Endothelial cell (in vitro differentiated cells): ENCODE data around the gene BAZ2B. TPM values are rescaled to one million over a fixed set of nuclear protein-coding genes. Genes with fewer than 3 reads are reported as not detected.

Experiments
- DNase-seq: peaks from one replicate; pipeline ENCODE4 v3.0.0; 2021; ENCODE audit warnings: low spot score
- H3K27ac Mint-ChIP-seq: one replicate; pipeline ENCODE4 v1.8.0; 2021; ENCODE audit warnings: mixed read lengths, inconsistent platforms; ENCODE audit not compliant: unreplicated experiment
- H3K27me3 Mint-ChIP-seq: one replicate; pipeline ENCODE4 v1.8.0; 2021; ENCODE audit warnings: mild to moderate bottlenecking, moderate library complexity, mixed read lengths, inconsistent platforms; ENCODE audit not compliant: unreplicated experiment
- H3K36me3 Mint-ChIP-seq: one replicate; pipeline ENCODE4 v1.8.0; 2021; ENCODE audit warnings: mild to moderate bottlenecking, low read depth, mixed read lengths, inconsistent platforms; ENCODE audit not compliant: unreplicated experiment
- H3K4me1 Mint-ChIP-seq: one replicate; pipeline ENCODE4 v1.8.0; 2021; ENCODE audit warnings: mild to moderate bottlenecking, mixed read lengths, inconsistent platforms; ENCODE audit not compliant: unreplicated experiment
- H3K4me3 Mint-ChIP-seq: one replicate; pipeline ENCODE4 v1.8.0; 2021; ENCODE audit warnings: mild to moderate bottlenecking, mixed read lengths, inconsistent platforms; ENCODE audit not compliant: unreplicated experiment
- H3K9me3 Mint-ChIP-seq: one replicate; pipeline ENCODE4 v1.8.0; 2021; ENCODE audit warnings: mixed read lengths, inconsistent platforms; ENCODE audit not compliant: unreplicated experiment
- total RNA-seq: library from RNA; stranded (reverse); fragmentation: NEBNext Ultra II Directional; extraction: Animal tissue kit (Norgen Biotek cat#: 25700); gene quantifications from one replicate; pipeline ENCODE4 v1.2.1, GENCODE V29; 2021; ENCODE audit not compliant: unreplicated experiment
- TF ChIP-seq, protein P1 (sequence below): fragments of 200-600 bp; sonication (generic); IDR thresholded peaks from one replicate; pipeline ENCODE4 v1.5.0; 2021; ENCODE audit warnings: antibody characterized with exemption; ENCODE audit not compliant: unreplicated experiment

BAZ2B gene
- total RNA-seq, 1 donor from 2014 or later, result 100 TPM

DNA sequence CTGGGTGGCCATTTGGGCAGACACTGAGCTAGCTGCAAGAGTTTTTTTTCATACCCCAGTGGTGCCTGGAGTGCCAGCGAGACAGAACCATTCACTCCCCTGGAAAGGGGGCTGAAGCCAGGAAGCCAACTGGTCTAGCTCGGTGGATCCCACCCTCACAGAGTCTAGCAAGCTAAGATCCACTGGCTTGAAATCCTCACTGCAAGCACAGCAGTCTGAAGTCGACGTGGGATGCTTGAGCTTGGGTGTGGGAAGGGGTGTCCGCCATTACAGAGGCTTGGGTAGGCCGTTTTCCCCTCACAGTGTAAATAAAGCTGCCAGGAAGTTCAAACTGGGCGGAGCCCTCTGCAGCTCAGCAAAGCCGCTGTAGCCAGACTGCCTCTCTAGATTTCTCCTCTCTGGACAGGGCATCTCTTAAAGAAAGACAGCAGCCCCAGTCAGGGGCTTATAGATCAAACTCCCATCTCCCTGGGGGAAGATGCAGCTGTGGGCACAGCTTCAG, 260.2 kb downstream of the BAZ2B start:
- H3K27me3 Mint-ChIP-seq, result peaks cover 6% of the 10 kb centered on the region
- no peak for DNase-seq
- H3K4me1 Mint-ChIP-seq, result peaks cover 20% of the 10 kb centered on the region
- H3K36me3 Mint-ChIP-seq, result peaks cover 26% of the 10 kb centered on the region
- no peak overlapping the region for H3K27ac Mint-ChIP-seq
- H3K4me3 Mint-ChIP-seq, result no peak overlapping the region
- TF ChIP-seq, protein P1, sequence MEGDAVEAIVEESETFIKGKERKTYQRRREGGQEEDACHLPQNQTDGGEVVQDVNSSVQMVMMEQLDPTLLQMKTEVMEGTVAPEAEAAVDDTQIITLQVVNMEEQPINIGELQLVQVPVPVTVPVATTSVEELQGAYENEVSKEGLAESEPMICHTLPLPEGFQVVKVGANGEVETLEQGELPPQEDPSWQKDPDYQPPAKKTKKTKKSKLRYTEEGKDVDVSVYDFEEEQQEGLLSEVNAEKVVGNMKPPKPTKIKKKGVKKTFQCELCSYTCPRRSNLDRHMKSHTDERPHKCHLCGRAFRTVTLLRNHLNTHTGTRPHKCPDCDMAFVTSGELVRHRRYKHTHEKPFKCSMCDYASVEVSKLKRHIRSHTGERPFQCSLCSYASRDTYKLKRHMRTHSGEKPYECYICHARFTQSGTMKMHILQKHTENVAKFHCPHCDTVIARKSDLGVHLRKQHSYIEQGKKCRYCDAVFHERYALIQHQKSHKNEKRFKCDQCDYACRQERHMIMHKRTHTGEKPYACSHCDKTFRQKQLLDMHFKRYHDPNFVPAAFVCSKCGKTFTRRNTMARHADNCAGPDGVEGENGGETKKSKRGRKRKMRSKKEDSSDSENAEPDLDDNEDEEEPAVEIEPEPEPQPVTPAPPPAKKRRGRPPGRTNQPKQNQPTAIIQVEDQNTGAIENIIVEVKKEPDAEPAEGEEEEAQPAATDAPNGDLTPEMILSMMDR, result no peak
- H3K9me3 Mint-ChIP-seq, result no peaks in the 10 kb centered on the region

DNA sequence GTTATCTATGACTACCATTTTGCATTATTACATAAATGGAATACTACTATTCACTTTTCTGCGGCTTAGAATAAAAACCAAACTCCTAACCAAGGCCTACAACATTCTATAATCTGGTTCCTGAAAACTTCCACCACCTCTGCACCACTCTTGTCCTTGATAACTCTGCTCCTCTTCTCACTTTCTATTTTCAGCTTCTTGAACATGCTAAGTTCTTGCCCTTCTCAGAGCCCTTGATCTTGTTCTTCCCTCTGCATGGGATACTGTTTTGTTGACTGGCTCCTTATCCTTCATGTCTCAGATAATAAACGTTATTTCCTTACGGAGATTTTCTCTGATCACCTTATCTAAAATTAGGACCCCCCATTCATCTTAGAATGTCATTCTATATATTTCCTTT, 264.4 kb downstream of the BAZ2B start:
- peaks cover 35% of the 10 kb centered on the region for H3K36me3 Mint-ChIP-seq
- TF ChIP-seq, protein P1, result no peak
- H3K27me3 Mint-ChIP-seq, result peaks cover 6% of the 10 kb centered on the region
- H3K9me3 Mint-ChIP-seq, result no peaks in the 10 kb centered on the region
- no peak overlapping the region for H3K27ac Mint-ChIP-seq
- no peak for DNase-seq
- H3K4me3 Mint-ChIP-seq, result no peak overlapping the region
- no peaks in the 10 kb centered on the region for H3K4me1 Mint-ChIP-seq

DNA sequence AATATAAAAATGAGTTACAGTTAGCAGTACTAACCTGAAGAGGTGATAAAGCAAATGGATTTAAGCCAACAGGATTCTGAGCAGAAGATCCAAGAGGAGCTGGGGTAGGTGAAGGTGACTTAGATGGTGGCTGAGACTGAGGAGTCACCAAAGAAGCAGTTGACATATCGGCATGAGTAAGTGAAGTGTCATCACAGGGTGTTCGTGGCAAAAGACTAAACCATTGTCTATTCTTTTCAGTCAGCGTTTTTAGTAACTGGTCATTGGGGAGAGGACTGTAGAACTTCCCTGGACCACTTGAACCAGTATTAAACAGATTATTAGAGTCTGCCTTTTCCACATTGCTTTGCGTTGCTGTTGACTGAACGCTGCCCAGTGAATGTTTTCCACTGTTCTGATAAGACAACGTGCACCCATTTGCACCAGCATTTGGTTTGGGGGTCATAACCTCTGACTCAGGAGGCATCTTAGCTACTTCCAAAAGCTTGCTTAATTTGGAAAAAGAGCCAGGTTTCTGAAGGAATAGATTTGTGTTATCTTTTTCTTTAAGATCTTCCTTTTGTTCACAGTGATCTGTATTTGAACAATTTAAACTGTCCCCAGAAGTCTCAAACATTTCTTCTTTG, 266.6 kb downstream of the BAZ2B start:
- Mint-ChIP-seq H3K27ac (no peak overlapping the region), H3K4me1 (no peaks in the 10 kb centered on the region), H3K36me3 (peaks cover 20% of the 10 kb centered on the region), H3K27me3 (peaks cover 2% of the 10 kb centered on the region), H3K9me3 (no peaks in the 10 kb centered on the region), H3K4me3 (peak overlapping the region; percentile 24)
- DNase-seq, result no peak
- TF ChIP-seq, protein P1, result no peak

DNA sequence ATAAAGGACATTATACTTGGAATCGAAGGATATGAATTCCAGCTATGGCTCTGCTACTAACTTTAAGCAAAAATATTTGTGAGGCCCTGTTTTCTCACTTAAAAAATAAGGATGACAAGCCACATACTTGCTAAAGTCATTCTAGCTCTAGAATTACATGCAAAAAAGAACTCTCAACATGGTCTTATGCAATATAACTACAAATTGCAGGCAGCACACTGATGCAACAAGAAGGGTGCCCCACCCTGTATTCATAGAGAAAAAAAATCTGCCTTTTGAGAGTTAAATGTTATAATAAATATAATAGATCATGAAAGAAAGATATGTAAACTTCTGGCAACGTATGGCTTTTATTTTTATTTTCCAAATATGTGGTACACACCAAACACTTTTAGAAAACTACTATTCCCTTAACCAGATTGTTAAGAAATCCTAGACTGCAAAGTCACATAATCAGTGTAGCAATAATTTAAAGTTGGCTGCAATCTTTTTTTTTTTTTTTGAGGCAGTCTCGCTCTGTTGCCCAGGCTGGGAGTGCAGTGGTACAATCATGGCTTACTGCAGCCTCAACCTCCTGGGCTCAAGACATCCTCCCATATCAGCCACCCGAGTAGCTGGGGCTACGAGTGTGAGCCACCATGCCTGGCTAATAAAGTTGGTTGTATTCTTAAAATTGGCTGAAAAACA, 289.6 kb downstream of the BAZ2B start:
- no peak for DNase-seq
- TF ChIP-seq, protein P1, result no peak
- H3K4me1 Mint-ChIP-seq, result peaks cover 9% of the 10 kb centered on the region
- H3K27ac Mint-ChIP-seq, result no peak overlapping the region
- peaks cover 28% of the 10 kb centered on the region for H3K36me3 Mint-ChIP-seq
- H3K27me3 Mint-ChIP-seq, result peaks cover 3% of the 10 kb centered on the region
- H3K9me3 Mint-ChIP-seq, result no peaks in the 10 kb centered on the region
- H3K4me3 Mint-ChIP-seq, result no peak overlapping the region

DNA sequence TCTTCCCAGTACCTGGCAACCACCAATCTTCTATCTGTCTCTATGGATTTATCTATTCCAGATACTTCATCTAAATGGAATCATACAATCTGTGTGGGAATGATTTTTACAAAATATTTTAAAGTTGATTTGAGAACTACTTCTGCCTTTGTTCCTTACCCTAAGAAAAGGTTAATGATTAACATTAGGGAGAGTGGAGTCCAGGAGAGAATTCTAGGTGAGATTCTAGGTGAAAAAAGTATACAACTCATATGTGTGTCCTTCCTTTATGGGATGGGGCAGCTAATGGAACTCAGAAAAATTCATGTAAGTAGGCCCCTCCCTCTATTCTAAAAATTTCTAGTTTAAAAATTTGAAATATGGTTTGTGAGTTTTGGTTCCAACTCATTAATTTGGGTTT, 293.9 kb downstream of the BAZ2B start:
- no peaks in the 10 kb centered on the region for H3K9me3 Mint-ChIP-seq
- no peak for DNase-seq
- H3K27ac Mint-ChIP-seq, result peak overlapping the region; percentile 33
- TF ChIP-seq, protein P1, result no peak
- peaks cover 3% of the 10 kb centered on the region for H3K27me3 Mint-ChIP-seq
- peaks cover 20% of the 10 kb centered on the region for H3K36me3 Mint-ChIP-seq
- H3K4me1 Mint-ChIP-seq, result peaks cover 9% of the 10 kb centered on the region
- H3K4me3 Mint-ChIP-seq, result no peak overlapping the region
